ENCODE results near the gene PKLR.
"Not testable (repeated sequence)": the region's sequence is repeated elsewhere in the genome, so short reads cannot be mapped to it uniquely, and the experiment has no call there.

The PKLR gene

DNA sequence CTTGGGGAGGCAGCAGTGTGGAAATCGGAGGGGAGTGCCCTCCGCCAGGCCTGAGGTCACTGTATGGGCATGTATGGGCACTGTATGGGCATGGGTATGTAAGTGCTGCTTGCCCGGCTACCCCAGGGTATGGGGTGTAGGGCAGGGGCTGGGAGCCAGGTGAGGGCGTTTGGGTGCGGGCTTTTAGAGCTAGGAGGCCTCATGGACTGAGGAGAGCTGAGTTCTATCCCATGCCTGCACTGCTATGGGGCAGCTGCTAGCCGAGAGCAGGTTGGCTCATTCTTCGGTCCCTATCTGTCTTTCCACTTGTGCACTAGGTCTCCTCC lies 5.3 kb downstream of the PKLR start:
- TF ChIP-seq, protein P1, sequence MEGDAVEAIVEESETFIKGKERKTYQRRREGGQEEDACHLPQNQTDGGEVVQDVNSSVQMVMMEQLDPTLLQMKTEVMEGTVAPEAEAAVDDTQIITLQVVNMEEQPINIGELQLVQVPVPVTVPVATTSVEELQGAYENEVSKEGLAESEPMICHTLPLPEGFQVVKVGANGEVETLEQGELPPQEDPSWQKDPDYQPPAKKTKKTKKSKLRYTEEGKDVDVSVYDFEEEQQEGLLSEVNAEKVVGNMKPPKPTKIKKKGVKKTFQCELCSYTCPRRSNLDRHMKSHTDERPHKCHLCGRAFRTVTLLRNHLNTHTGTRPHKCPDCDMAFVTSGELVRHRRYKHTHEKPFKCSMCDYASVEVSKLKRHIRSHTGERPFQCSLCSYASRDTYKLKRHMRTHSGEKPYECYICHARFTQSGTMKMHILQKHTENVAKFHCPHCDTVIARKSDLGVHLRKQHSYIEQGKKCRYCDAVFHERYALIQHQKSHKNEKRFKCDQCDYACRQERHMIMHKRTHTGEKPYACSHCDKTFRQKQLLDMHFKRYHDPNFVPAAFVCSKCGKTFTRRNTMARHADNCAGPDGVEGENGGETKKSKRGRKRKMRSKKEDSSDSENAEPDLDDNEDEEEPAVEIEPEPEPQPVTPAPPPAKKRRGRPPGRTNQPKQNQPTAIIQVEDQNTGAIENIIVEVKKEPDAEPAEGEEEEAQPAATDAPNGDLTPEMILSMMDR (IDR thresholded peaks at IDR 0.05; ENCODE audit: borderline replicate concordance, control extremely low read depth, extremely low read depth, insufficient read depth, missing control alignments) = no peak
- in situ Hi-C loops (cut with MboI; ENCODE audit: low sequenced_read_pairs, unreplicated experiment) = no loop called here
- no peak for DNase-seq (ENCODE audit: low spot score)

DNA sequence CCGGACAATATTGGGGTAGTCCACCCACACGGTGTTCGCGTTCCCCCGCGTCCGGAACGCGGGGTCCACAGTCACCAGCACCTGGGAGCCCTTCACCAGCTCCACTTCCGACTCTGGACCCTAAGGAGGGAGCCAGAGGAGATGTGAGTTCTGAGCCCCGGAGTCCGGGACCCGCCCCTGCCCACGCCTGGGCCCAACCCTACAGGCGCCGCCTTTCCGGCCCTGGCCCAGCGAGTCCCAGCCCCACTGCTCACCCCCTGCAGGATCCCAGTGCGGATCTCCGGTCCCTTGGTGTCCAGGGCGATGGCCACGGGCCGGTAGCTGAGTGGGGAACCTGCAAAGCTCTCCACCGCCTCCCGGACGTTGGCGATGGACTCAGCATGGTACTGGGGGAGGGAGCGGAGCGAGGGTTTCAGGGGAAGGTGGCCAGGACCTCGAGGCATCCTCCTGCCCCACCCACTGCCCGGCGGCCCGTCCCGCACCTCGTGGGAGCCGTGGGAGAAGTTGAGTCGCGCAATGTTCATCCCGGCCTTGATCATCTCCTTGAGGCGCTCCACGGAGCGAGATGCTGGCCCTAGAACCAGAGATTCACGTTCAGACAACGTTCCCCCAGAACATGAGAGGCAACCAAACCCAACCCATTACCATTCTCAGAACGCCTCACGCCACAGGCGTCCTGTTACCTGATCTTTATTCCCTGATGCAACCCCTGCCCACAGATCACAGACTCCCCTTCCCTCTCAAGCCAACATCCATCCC lies 5.9 kb downstream of the PKLR start:
- no peak for DNase-seq (ENCODE audit: low spot score)
- TF ChIP-seq, protein P1 (IDR thresholded peaks at IDR 0.05; ENCODE audit: borderline replicate concordance, control extremely low read depth, extremely low read depth, insufficient read depth, missing control alignments) = no peak
- in situ Hi-C loops (cut with MboI; ENCODE audit: low sequenced_read_pairs, unreplicated experiment) = no loop called here

DNA sequence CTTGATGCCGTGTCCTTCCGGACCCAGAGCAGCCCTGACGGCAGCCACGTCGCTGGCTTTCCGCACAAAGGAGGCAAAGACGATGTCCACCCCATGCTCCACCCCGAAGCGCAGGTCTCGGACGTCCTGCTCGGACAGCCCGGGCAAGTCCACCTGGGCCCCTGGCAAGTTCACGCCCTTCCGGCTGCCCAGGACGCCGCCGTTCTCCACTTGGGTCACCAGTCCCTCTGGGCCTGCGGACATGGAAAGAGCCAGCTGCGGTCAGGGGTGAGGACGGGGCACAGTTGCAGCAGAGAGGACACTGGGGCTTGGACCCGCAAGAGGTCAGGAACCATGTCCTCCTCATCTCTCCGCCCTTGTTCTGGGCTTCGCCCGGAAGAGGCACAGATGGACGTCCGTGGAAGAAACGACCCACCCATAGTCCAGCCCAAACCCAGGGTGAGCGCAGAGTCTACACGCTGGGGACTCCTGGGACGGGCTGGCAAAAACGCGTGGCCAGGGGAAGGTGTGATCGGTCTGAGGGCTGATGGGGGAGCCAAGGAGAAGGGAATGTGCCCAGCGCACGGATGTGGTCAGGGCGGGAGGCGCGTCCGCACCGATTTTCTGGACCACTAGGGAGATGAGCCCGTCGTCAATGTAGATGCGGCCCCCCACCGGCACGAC lies 6.6 kb downstream of the PKLR start:
- in situ Hi-C loops (cut with MboI; ENCODE audit: low sequenced_read_pairs, unreplicated experiment) = no loop called here
- no peak for DNase-seq (ENCODE audit: low spot score)
- TF ChIP-seq, protein P1 (IDR thresholded peaks at IDR 0.05; ENCODE audit: borderline replicate concordance, control extremely low read depth, extremely low read depth, insufficient read depth, missing control alignments) = no peak

DNA sequence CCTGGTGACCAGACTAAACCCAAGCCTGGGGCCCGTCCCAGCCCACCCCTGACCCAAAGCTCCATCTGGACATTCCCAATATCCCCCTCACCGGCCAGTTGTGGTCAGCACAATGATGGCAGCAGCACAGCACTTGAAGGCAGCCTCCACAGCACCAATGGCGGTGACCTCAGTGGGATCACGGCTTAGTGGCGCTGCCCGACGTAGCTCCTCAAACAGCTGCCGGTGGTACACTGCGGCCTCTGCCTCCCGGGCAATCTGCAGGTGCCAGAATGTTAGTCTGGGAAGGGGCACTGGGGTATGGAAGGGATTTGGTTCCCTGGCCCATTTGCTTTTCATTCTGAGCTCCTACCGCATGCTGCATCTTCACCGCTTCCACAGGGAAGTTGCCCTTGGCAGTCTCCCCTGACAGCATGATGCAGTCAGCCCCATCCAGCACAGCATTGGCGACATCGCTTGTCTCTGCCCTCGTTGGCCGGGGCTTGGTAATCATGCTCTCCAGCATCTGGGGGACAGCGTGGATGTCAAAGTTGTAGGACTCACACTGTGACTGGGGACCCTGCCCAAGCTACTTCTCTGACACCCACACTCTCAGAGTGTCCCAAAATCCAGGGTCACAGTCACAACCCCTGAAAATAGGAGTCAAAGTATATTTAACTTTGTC lies 8.0 kb downstream of the PKLR start:
- in situ Hi-C loops (cut with MboI; ENCODE audit: low sequenced_read_pairs, unreplicated experiment) = no loop called here

DNA sequence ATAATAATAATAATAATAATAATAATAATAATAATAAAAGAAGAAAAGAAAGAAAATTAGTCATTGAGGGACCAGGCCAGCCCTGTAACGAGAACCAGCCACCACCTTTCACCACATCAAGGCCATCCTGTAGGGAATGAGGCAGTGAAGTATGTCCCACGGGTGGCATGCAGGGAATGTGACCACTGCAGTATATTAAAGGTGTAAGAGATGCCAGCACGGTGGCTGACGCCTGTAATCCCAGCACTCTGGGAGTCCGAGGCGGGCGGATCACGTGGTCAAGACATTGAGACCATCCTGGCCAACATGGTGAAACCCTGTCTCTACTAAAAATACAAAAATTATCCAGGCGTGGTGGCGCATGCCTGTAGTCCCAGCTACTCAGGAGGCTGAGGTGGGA lies 10.2 kb downstream of the PKLR start:
- DNase-seq (ENCODE audit: low spot score); in situ Hi-C loops (cut with MboI; ENCODE audit: low sequenced_read_pairs, unreplicated experiment): not testable (repeated sequence)

More for the DNA sequence above, 8.0 kb downstream of the PKLR start:
- no peak for DNase-seq (ENCODE audit: low spot score)
- TF ChIP-seq, protein P1 (IDR thresholded peaks at IDR 0.05; ENCODE audit: borderline replicate concordance, control extremely low read depth, extremely low read depth, insufficient read depth, missing control alignments) = no peak

DNA sequence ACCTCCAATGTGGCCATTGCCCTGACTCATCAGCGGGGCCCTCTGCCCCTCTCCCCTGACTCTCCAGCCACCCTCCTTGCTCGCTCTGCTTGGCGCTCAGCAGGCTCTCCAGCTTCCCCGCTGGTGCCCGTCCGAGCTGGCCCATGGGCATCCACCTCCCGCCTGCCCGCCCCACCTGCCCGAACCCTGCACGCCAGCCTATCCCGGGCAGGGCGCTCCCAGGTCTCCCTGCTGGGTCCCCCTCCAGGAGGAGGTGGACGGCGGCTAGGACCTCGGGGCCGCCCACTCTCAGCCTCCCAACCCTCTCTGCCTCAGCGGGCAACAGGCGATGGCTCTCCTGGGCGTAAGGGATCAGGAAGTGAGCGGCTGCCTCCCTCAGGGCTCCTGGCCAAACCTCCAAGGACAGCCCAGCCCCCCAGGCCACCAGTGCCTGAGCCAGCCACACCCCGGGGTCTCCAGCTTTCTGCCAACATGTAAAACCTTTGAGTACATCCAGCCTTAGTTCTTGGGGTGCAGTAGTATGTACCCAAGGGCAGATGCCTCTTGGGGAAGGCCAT lies 13.2 kb downstream of the PKLR start:
- DNase-seq (ENCODE audit: low spot score) = no peak
- in situ Hi-C loops (cut with MboI; ENCODE audit: low sequenced_read_pairs, unreplicated experiment) = no loop called here
- TF ChIP-seq, protein P1 (IDR thresholded peaks at IDR 0.05; ENCODE audit: borderline replicate concordance, control extremely low read depth, extremely low read depth, insufficient read depth, missing control alignments) = no peak

DNA sequence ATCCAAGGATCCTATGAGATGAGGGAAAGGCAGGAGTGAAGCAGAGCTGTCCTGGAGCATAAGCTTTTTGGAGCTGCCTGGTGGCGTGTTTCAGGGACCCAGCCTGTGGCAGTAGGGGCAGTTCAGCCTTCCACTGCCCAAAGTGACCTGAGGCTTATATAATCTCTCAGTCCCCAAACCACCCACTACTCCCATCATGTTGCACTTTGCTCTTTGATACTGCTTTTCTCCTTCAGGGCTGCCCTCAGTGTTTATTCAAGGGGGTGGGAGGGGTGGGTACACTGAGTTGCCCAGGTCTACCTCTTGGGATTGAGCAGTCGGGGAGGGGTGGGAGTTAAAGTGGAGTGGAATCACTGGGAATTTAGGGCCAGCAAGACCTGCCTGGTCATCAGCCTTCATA lies 14.7 kb downstream of the PKLR start:
- DNase-seq (ENCODE audit: low spot score) = no peak
- TF ChIP-seq, protein P1 (IDR thresholded peaks at IDR 0.05; ENCODE audit: borderline replicate concordance, control extremely low read depth, extremely low read depth, insufficient read depth, missing control alignments) = no peak
- in situ Hi-C loops (cut with MboI; ENCODE audit: low sequenced_read_pairs, unreplicated experiment) = no loop called here

All from GM13976 (cell line).